Measurements from ENCODE around the gene PRR16.

PRR16 gene

GRCh38 chr5:120582635-120583034 is 118.5 kb downstream of the PRR16 start:
- no peak for TF ChIP-seq CTCF (IDR thresholded peaks at IDR 0.05; ENCODE audit: low read depth, low read length)

GRCh38 chr5:120586646-120587045 is 122.5 kb downstream of the PRR16 start:
- no peak overlapping the region for H3K4me3 ChIP-seq (ENCODE audit: low read depth, low read length)
- TF ChIP-seq CTCF (IDR thresholded peaks at IDR 0.05; ENCODE audit: low read depth, low read length) = no peak

More at GRCh38 chr5:120582635-120583034, 118.5 kb downstream of the PRR16 start:
- H3K4me3 ChIP-seq (ENCODE audit: low read depth, low read length) = no peak overlapping the region

- TF ChIP-seq CTCF (IDR thresholded peaks at IDR 0.05; ENCODE audit: low read depth, low read length) = no peak
- H3K4me3 ChIP-seq (ENCODE audit: low read depth, low read length) = no peak overlapping the region
These were observed 127.8 kb downstream of the PRR16 start for GRCh38 chr5:120591911-120592310.

GRCh38 chr5:120599576-120599975 is 135.5 kb downstream of the PRR16 start:
- TF ChIP-seq CTCF (IDR thresholded peaks at IDR 0.05; ENCODE audit: low read depth, low read length) = no peak
- no peak overlapping the region for H3K4me3 ChIP-seq (ENCODE audit: low read depth, low read length)

GRCh38 chr5:120600639-120601038 is 136.5 kb downstream of the PRR16 start:
- no peak for TF ChIP-seq CTCF (IDR thresholded peaks at IDR 0.05; ENCODE audit: low read depth, low read length)

GRCh38 chr5:120602033-120602432 is 137.9 kb downstream of the PRR16 start:
- TF ChIP-seq CTCF (IDR thresholded peaks at IDR 0.05; ENCODE audit: low read depth, low read length) = no peak
- H3K4me3 ChIP-seq (ENCODE audit: low read depth, low read length) = no peak overlapping the region

More at GRCh38 chr5:120600639-120601038, 136.5 kb downstream of the PRR16 start:
- H3K4me3 ChIP-seq (ENCODE audit: low read depth, low read length) = no peak overlapping the region

GRCh38 chr5:120604884-120605283 is 140.8 kb downstream of the PRR16 start:
- H3K4me3 ChIP-seq (ENCODE audit: low read depth, low read length) = no peak overlapping the region
- no peak for TF ChIP-seq CTCF (IDR thresholded peaks at IDR 0.05; ENCODE audit: low read depth, low read length)
